Measurements from ENCODE around the gene ZFYVE28.

GRCh38 chr4:2442175-2442993 lies 23.9 kb upstream of the ZFYVE28 start:
- TF ChIP-seq, protein P1, sequence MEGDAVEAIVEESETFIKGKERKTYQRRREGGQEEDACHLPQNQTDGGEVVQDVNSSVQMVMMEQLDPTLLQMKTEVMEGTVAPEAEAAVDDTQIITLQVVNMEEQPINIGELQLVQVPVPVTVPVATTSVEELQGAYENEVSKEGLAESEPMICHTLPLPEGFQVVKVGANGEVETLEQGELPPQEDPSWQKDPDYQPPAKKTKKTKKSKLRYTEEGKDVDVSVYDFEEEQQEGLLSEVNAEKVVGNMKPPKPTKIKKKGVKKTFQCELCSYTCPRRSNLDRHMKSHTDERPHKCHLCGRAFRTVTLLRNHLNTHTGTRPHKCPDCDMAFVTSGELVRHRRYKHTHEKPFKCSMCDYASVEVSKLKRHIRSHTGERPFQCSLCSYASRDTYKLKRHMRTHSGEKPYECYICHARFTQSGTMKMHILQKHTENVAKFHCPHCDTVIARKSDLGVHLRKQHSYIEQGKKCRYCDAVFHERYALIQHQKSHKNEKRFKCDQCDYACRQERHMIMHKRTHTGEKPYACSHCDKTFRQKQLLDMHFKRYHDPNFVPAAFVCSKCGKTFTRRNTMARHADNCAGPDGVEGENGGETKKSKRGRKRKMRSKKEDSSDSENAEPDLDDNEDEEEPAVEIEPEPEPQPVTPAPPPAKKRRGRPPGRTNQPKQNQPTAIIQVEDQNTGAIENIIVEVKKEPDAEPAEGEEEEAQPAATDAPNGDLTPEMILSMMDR (IDR thresholded peaks at IDR 0.05) = no peak
- TF ChIP-seq POLR2A (IDR thresholded peaks at IDR 0.05) = no peak
